Natural killer cell (primary cell): ENCODE data around the gene RBPMS2. TPM values are rescaled to one million over a fixed set of nuclear protein-coding genes. Genes with fewer than 3 reads are reported as not detected.

Source experiments
- ATAC-seq, 3 donors: fragments of 150-1000 bp in 2 of 3; fragments of 200-7000 bp in 1 of 3; cut with Tn5 transposase; 1 replicate in 1 of 3; 2 replicates in 2 of 3; pipeline ENCODE4 v1.10.0; 2021; ENCODE audit warnings: mild to moderate bottlenecking in 2 of 3, moderate library complexity in 2 of 3
- DNase-seq, 2 donors: peaks; one replicate each; pipeline versions ENCODE4 v3.0.0 to v3.0.0-alpha.2; 2013 to 2021; ENCODE audit warnings: mixed read lengths in 1 of 2
- H3K27ac ChIP-seq: one replicate; pipeline ENCODE4 v1.5.1; 2013; ENCODE audit warnings: mild to moderate bottlenecking, low read length
- H3K27me3 ChIP-seq: one replicate; pipeline ENCODE4 v1.6.1; 2013; ENCODE audit warnings: low read length; ENCODE audit not compliant: control insufficient read depth, insufficient read depth
- H3K36me3 ChIP-seq: one replicate; pipeline ENCODE4 v1.6.1; 2013; ENCODE audit warnings: low read length; ENCODE audit not compliant: control insufficient read depth, insufficient read depth
- H3K4me1 ChIP-seq: one replicate; pipeline ENCODE4 v1.6.1; 2013; ENCODE audit warnings: low read length; ENCODE audit not compliant: control insufficient read depth, insufficient read depth
- H3K4me3 ChIP-seq: one replicate; pipeline ENCODE4 v1.5.1; 2013; ENCODE audit warnings: low read length
- H3K9me3 ChIP-seq: one replicate; pipeline ENCODE4 v1.6.1; 2013; ENCODE audit warnings: low read length; ENCODE audit not compliant: control insufficient read depth, insufficient read depth
- H3K27ac Mint-ChIP-seq, 2 donors: one replicate each; pipeline ENCODE4 v1.8.0; 2022; ENCODE audit warnings: mild to moderate bottlenecking in 2 of 2, mixed read lengths in 2 of 2, moderate library complexity in 1 of 2
- H3K27me3 Mint-ChIP-seq, 2 donors: one replicate each; pipeline ENCODE4 v1.8.0; 2022; ENCODE audit warnings: low read depth in 2 of 2, mixed read lengths in 2 of 2
- H3K36me3 Mint-ChIP-seq: one replicate; pipeline ENCODE4 v1.8.0; 2022; ENCODE audit warnings: mixed read lengths
- H3K4me1 Mint-ChIP-seq, 2 donors: one replicate each; pipeline ENCODE4 v1.8.0; 2022; ENCODE audit warnings: mixed read lengths in 2 of 2
- H3K4me3 Mint-ChIP-seq: one replicate; pipeline ENCODE4 v1.8.0; 2022; ENCODE audit warnings: mild to moderate bottlenecking, moderate library complexity, mixed read lengths
- H3K9me3 Mint-ChIP-seq, 2 donors: one replicate each; pipeline ENCODE4 v1.8.0; 2022; ENCODE audit warnings: mixed read lengths in 2 of 2
- WGBS: methylation state at CpG from one replicate; pipeline ENCODE4 v1.1.7; 2013; ENCODE audit warnings: missing lambda C conversion rate; ENCODE audit not compliant: insufficient coverage; 5-methylcytosine and 5-hydroxymethylcytosine counted together
- intact Hi-C: fragments of 100-400 bp; cut with micrococcal nuclease; formaldehyde crosslinking; loops from one replicate; pipeline ENCODE4 v1.14.2; 2022
- total RNA-seq, 4 donors: library from RNA; stranded (reverse); fragments of 120-200 nt in 1 of 4; gene quantifications; one replicate each; pipeline versions ENCODE4 v1.2.3 to v1.2.4, GENCODE V29; 2013 to 2022
- TF ChIP-seq, protein P1 (sequence below): fragments of 200-600 bp; IDR thresholded peaks from one replicate; pipeline ENCODE4 v1.8.0; 2022; ENCODE audit warnings: antibody characterized with exemption

The RBPMS2 gene
- total RNA-seq, 3 donors from 2014 or later (not counting 1 experiment from before 2014, with no cell fraction given), result 7.2 to 25.8 (median 14.7) TPM

DNA sequence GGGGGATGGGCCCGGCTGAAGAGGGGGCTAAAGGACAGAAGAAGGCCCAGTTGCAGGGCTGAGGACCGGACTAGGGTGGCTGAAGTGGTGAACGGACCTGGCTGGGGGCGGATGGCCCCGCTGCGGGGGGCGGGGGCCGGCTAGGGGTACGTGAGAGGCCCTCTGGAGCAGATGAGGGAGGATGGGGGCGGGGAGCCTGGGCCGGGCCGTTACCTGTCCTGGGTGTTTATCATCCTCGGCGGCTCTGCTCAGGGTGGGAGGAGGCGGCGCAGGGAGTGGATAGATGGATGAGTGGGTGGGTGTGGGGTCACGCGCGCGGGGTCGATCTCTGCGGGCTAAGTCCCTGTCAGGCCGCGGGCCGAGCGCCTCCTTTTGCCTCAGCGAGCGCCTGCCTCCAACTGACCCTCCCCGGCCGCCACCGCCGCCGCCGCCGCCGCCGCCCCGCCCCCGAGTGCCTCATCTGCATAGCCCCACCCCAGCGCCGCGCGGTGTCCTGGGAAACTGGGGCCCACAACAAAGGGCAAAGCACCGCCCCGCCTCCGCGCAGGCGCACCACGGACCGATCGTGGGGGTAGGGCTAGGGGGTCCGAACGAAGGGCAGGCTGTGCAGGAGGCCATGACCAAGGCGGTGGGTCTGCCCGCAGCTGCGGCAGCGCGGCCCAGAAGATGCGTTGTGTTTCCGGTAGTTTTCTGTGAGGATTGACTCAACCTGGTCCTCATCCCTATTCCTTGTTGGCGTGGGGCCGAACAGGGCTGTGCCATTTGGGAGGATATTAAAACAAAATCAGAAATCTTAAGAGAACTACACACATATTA lies 72.4 kb downstream of the RBPMS2 start:
- peaks cover 34% of the 10 kb centered on the region for H3K4me1 ChIP-seq
- WGBS, result under 1% methylated on average over 62 of the region's 62 CpGs
- ATAC-seq, result peak; percentile 97 to 98 (median 97)

DNA sequence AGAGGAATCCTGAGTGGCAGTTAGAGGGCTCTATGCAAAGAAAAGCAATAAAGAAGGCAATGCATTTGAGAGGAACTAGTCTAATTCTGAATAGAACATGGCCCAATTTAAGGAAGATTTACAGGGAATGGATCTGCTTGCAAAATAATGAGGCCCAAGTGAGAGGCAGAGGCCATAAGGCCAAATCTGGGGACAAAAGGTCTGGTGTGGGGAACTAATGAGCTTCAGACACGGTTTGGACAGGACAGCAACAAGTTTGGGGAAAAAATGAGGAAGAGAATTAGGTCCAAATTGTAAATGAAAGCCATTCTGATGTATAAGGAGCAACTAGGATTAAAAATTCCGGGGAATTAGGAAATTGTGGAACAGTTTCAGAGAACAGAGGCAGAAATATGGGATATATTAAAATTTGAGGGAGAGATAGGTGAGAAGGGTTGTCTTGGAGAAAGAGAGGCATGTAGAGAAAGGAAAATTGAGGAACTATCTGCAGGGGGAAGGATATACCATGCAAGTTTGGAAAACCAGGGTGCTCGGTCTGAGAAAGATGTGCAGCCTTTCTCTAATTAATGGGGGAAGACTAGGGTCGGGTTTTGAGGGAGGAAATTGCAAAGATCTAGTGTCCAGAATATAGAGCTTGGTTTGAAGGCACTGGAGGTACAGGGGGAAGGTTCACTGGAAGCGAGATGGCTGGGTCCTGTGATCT lies 73.8 kb downstream of the RBPMS2 start:
- Mint-ChIP-seq H3K9me3 (no peaks in the 10 kb centered on the region), H3K27me3 (no peaks in the 10 kb centered on the region), H3K36me3 (no peaks in the 10 kb centered on the region), H3K4me3 (peak overlapping the region; percentile 75), H3K27ac (peak overlapping the region; percentile 83), H3K4me1 (peaks cover 55 to 56% of the 10 kb centered on the region in 2 donors)
- H3K4me1 ChIP-seq, result peaks cover 34% of the 10 kb centered on the region
- no peaks in the 10 kb centered on the region for H3K9me3 ChIP-seq
- no peak for DNase-seq
- H3K36me3 ChIP-seq, result no peaks in the 10 kb centered on the region
- intact Hi-C loops, result no loop called here
- no peak for ATAC-seq
- TF ChIP-seq, protein P1, sequence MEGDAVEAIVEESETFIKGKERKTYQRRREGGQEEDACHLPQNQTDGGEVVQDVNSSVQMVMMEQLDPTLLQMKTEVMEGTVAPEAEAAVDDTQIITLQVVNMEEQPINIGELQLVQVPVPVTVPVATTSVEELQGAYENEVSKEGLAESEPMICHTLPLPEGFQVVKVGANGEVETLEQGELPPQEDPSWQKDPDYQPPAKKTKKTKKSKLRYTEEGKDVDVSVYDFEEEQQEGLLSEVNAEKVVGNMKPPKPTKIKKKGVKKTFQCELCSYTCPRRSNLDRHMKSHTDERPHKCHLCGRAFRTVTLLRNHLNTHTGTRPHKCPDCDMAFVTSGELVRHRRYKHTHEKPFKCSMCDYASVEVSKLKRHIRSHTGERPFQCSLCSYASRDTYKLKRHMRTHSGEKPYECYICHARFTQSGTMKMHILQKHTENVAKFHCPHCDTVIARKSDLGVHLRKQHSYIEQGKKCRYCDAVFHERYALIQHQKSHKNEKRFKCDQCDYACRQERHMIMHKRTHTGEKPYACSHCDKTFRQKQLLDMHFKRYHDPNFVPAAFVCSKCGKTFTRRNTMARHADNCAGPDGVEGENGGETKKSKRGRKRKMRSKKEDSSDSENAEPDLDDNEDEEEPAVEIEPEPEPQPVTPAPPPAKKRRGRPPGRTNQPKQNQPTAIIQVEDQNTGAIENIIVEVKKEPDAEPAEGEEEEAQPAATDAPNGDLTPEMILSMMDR, result no peak
- no peak overlapping the region for H3K27ac ChIP-seq
- no peaks in the 10 kb centered on the region for H3K27me3 ChIP-seq
- H3K4me3 ChIP-seq, result no peak overlapping the region
- WGBS, result 51% methylated on average over 5 of the region's 5 CpGs

More for the DNA sequence above, 72.4 kb downstream of the RBPMS2 start:
- Histone ChIP-seq H3K27me3 (no peaks in the 10 kb centered on the region), H3K27ac (peak overlapping the region; percentile 74), H3K36me3 (no peaks in the 10 kb centered on the region), H3K9me3 (no peaks in the 10 kb centered on the region), H3K4me3 (peak overlapping the region; percentile 81)
- peak; percentile 94 to 95 for DNase-seq
- Mint-ChIP-seq H3K27me3 (no peaks in the 10 kb centered on the region), H3K9me3 (no peaks in the 10 kb centered on the region), H3K4me3 (peak overlapping the region; percentile 75), H3K36me3 (no peaks in the 10 kb centered on the region), H3K4me1 (peaks cover 50% of the 10 kb centered on the region in 2 donors), H3K27ac (peak overlapping the region; percentile 83)
- intact Hi-C loops, result no loop called here
- TF ChIP-seq, protein P1, result no peak

DNA sequence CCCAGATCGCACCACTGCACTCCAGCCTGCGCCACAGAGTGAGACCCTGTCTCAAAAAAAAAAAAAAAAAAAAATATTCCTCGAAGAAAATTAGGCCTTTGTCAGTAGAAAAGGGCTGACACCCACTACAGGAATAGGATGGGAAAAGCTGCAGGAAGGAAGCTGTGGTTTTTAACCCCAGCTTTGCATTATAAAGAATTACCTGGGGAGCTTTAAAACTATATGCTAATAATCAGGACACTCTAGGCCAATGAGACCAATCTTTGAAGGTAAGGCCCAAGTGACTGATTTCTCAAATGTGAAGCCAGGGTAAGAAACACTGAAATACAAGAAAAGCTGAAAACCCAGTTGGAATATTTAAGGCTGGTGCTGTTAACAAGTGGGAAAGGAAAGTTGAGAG lies 74.3 kb downstream of the RBPMS2 start:
- no peak overlapping the region for H3K27ac ChIP-seq
- Mint-ChIP-seq H3K27ac (peak overlapping the region; percentile 83), H3K4me1 (peaks cover 55 to 56% of the 10 kb centered on the region in 2 donors), H3K36me3 (no peaks in the 10 kb centered on the region), H3K4me3 (peak overlapping the region; percentile 75), H3K9me3 (no peaks in the 10 kb centered on the region), H3K27me3 (no peaks in the 10 kb centered on the region)
- H3K4me1 ChIP-seq, result peaks cover 36% of the 10 kb centered on the region
- no peak for ATAC-seq
- no peaks in the 10 kb centered on the region for H3K27me3 ChIP-seq
- TF ChIP-seq, protein P1, result no peak
- peaks cover 2% of the 10 kb centered on the region for H3K36me3 ChIP-seq
- intact Hi-C loops, result no loop called here
- no peaks in the 10 kb centered on the region for H3K9me3 ChIP-seq
- no peak overlapping the region for H3K4me3 ChIP-seq
- 84% methylated on average over 2 of the region's 3 CpGs for WGBS
- no peak for DNase-seq
